HG03457 (cell line): ENCODE data around the gene GADD45A.
"Not testable (repeated sequence)": the region's sequence is repeated elsewhere in the genome, so short reads cannot be mapped to it uniquely, and the experiment has no call there.

Experiments used
- ATAC-seq: cut with Tn5 transposase; IDR thresholded peaks from one replicate; pipeline ENCODE4 v1.9.1; 2021; ENCODE audit warnings: moderate number of reproducible peaks; ENCODE audit not compliant: unreplicated experiment

Gene GADD45A

GRCh38 chr1:67717876-67718275 is 32.9 kb downstream of the GADD45A start:
- no peak for ATAC-seq

GRCh38 chr1:67719329-67720196 is 34.6 kb downstream of the GADD45A start:
- ATAC-seq, result no peak

GRCh38 chr1:67721112-67721511 is 36.1 kb downstream of the GADD45A start:
- ATAC-seq, result no peak

GRCh38 chr1:67721650-67722291 is 36.8 kb downstream of the GADD45A start:
- ATAC-seq, result no peak

- ATAC-seq, result no peak
Measured at GRCh38 chr1:67722292-67722944, 37.4 kb downstream of the GADD45A start.

- no peak for ATAC-seq
Measured at GRCh38 chr1:67723126-67723525, 38.1 kb downstream of the GADD45A start.

GRCh38 chr1:67723620-67724019 is 38.6 kb downstream of the GADD45A start:
- ATAC-seq, result peak; percentile 63

- no peak for ATAC-seq
Measured at GRCh38 chr1:67724928-67725560, 40.0 kb downstream of the GADD45A start.

GRCh38 chr1:67726224-67726623 is 41.2 kb downstream of the GADD45A start:
- ATAC-seq, result no peak

GRCh38 chr1:67729872-67730271 is 44.9 kb downstream of the GADD45A start:
- no peak for ATAC-seq

GRCh38 chr1:67730312-67730711 is 45.3 kb downstream of the GADD45A start:
- ATAC-seq, result not testable (repeated sequence)

GRCh38 chr1:67731322-67731721 is 46.3 kb downstream of the GADD45A start:
- ATAC-seq, result no peak

- ATAC-seq, result no peak
Measured at GRCh38 chr1:67732750-67733151, 47.8 kb downstream of the GADD45A start.

- no peak for ATAC-seq
Measured at GRCh38 chr1:67733681-67734322, 48.8 kb downstream of the GADD45A start.

GRCh38 chr1:67734323-67734690 is 49.3 kb downstream of the GADD45A start:
- no peak for ATAC-seq

- ATAC-seq, result no peak
Measured at GRCh38 chr1:67735206-67735605, 50.2 kb downstream of the GADD45A start.

- ATAC-seq, result peak; percentile 94
Measured at GRCh38 chr1:67735806-67736627, 51.0 kb downstream of the GADD45A start.

- ATAC-seq, result no peak
Measured at GRCh38 chr1:67736750-67737149, 51.7 kb downstream of the GADD45A start.

- no peak for ATAC-seq
Measured at GRCh38 chr1:67737875-67738274, 52.9 kb downstream of the GADD45A start.
